IMR-90 (cell line): ENCODE data around the gene CEP290. TPM values are rescaled to one million over a fixed set of nuclear protein-coding genes. Genes with fewer than 3 reads are reported as not detected.

Source experiments
- ATAC-seq: fragments of 200-7000 bp; cut with Tn5 transposase; 2 replicates; pipeline ENCODE4 v1.9.1; 2020; ENCODE audit warnings: low read depth, mild to moderate bottlenecking, moderate library complexity
- BruUV-seq: library from RNA; stranded (reverse); fragments of 400-500 nt; replicated peaks from 2 replicates; lab custom pipeline; 2021; lab: Mats Ljungman, UMichigan
- CTCF ChIA-PET: fragments of 300-600 bp; formaldehyde crosslinking; extraction: SDS; loops from one replicate; lab custom pipeline; 2021; ENCODE audit warnings: antibody characterized with exemption; lab: Yijun Ruan, JAX
- POLR2A ChIA-PET: fragments of 300-600 bp; sonication (Branson Sonifier 250); formaldehyde crosslinking; loops from one replicate; lab custom pipeline; 2022; ENCODE audit warnings: antibody characterized with exemption; ENCODE audit not compliant: unreplicated experiment; lab: Charles Lee
- DNase-seq: peaks from one replicate; pipeline ENCODE4 v3.0.0; 2013
- H2AFZ ChIP-seq: replicated peaks from 2 replicates; pipeline ENCODE3; 2013; ENCODE audit warnings: low read length, mild to moderate bottlenecking; ENCODE audit not compliant: poor library complexity
- H2AK5ac ChIP-seq: 2 replicates; pipeline ENCODE4 v1.6.1; 2013; ENCODE audit warnings: low read depth, low read length, inconsistent platforms
- H2AK9ac ChIP-seq: replicated peaks from 2 replicates; pipeline ENCODE3; 2013; ENCODE audit warnings: mild to moderate bottlenecking, low read depth, low read length, moderate library complexity; ENCODE audit not compliant: poor library complexity
- H2BK120ac ChIP-seq: 2 replicates; pipeline ENCODE4 v1.6.1; 2013; ENCODE audit warnings: low read depth, low read length, inconsistent platforms
- H2BK15ac ChIP-seq: 3 replicates; pipeline ENCODE4 v1.6.1; 2013; ENCODE audit warnings: low read depth, low read length, inconsistent platforms
- H2BK20ac ChIP-seq: 2 replicates; pipeline ENCODE4 v1.6.1; 2013; ENCODE audit warnings: low read depth, mild to moderate bottlenecking, inconsistent platforms, low read length, moderate library complexity
- H2BK5ac ChIP-seq: 2 replicates; pipeline ENCODE4 v1.6.1; 2013; ENCODE audit warnings: mild to moderate bottlenecking, low read depth, low read length, inconsistent platforms; ENCODE audit not compliant: poor library complexity, severe bottlenecking
- H3K14ac ChIP-seq: replicated peaks from 2 replicates; pipeline ENCODE4 v1.6.1; 2013; ENCODE audit warnings: low read depth, low read length, inconsistent platforms
- H3K18ac ChIP-seq: 2 replicates; pipeline ENCODE4 v1.6.1; 2013; ENCODE audit warnings: low read depth, low read length, control low read depth
- H3K23ac ChIP-seq: 2 replicates; pipeline ENCODE4 v1.6.1; 2013; ENCODE audit warnings: low read depth, low read length, inconsistent platforms
- H3K27ac ChIP-seq: 2 replicates; pipeline ENCODE4 v1.5.1; 2013; ENCODE audit warnings: mild to moderate bottlenecking, control low read depth, low read length; ENCODE audit not compliant: insufficient read depth
- H3K27me3 ChIP-seq: 2 replicates; pipeline ENCODE4 v1.6.1; 2013; ENCODE audit warnings: low read length; ENCODE audit not compliant: control insufficient read depth, insufficient read depth
- H3K36me3 ChIP-seq: 2 replicates; pipeline ENCODE4 v1.6.1; 2013; ENCODE audit warnings: low read length, mixed read lengths; ENCODE audit not compliant: control insufficient read depth, insufficient read depth
- H3K4ac ChIP-seq: 2 replicates; pipeline ENCODE4 v1.6.1; 2013; ENCODE audit warnings: low read depth, low read length, inconsistent platforms
- H3K4me1 ChIP-seq: 2 replicates; pipeline ENCODE4 v1.6.1; 2013; ENCODE audit warnings: low read length, mixed read lengths; ENCODE audit not compliant: control insufficient read depth, insufficient read depth
- H3K4me2 ChIP-seq: 2 replicates; pipeline ENCODE4 v1.6.1; 2013; ENCODE audit warnings: low read depth, mild to moderate bottlenecking, control low read depth, low read length, moderate library complexity
- H3K4me3 ChIP-seq: 2 replicates; pipeline ENCODE4 v1.5.1; 2013; ENCODE audit warnings: low read depth, mild to moderate bottlenecking, control low read depth, low read length, moderate library complexity; ENCODE audit not compliant: insufficient read depth
- H3K56ac ChIP-seq: 2 replicates; pipeline ENCODE4 v1.6.1; 2013; ENCODE audit warnings: low read length, inconsistent platforms; ENCODE audit not compliant: insufficient read depth; ENCODE audit errors: extremely low read depth
- H3K79me1 ChIP-seq, 2 experiments: 2 replicates each; pipeline ENCODE4 v1.6.1; 2013; ENCODE audit warnings: low read length in 2 of 2, inconsistent platforms in 1 of 2, low read depth in 1 of 2
- H3K9ac ChIP-seq: 2 replicates; pipeline ENCODE4 v1.6.1; 2013; ENCODE audit warnings: low read depth, low read length, control low read depth
- H3K9me1 ChIP-seq: 2 replicates; pipeline ENCODE4 v1.6.1; 2013; ENCODE audit warnings: low read length, inconsistent platforms; ENCODE audit not compliant: insufficient read depth
- H3K9me3 ChIP-seq: 2 replicates; pipeline ENCODE4 v1.6.1; 2013; ENCODE audit warnings: low read length; ENCODE audit not compliant: control insufficient read depth, insufficient read depth
- H4K20me1 ChIP-seq: 2 replicates; pipeline ENCODE4 v1.6.1; 2013; ENCODE audit warnings: low read length, inconsistent platforms; ENCODE audit not compliant: insufficient read depth
- H4K5ac ChIP-seq: 2 replicates; pipeline ENCODE4 v1.6.1; 2013; ENCODE audit warnings: mild to moderate bottlenecking, low read depth, low read length, control low read depth
- H4K8ac ChIP-seq, 2 experiments: 2 replicates each; pipeline ENCODE4 v1.6.1; 2013; ENCODE audit warnings: low read depth in 2 of 2, low read length in 2 of 2, control low read depth in 1 of 2, inconsistent platforms in 1 of 2
- H4K91ac ChIP-seq: 2 replicates; pipeline ENCODE4 v1.6.1; 2013; ENCODE audit warnings: low read depth, low read length, inconsistent platforms; ENCODE audit not compliant: insufficient read depth
- CEBPB ChIP-seq: IDR thresholded peaks from 2 replicates; pipeline ENCODE4 v1.6.1; 2012; ENCODE audit warnings: low read depth, low read length, improper control_type of control experiment
- POLR2A ChIP-seq: IDR thresholded peaks from 2 replicates; pipeline ENCODE4 v1.6.1; 2012; ENCODE audit warnings: mild to moderate bottlenecking, low read depth, low read length
- WGBS, 2 experiments: methylation state at CpG; one replicate each; pipeline versions ENCODE4 v1.1.5 to v1.1.7; 2013; ENCODE audit warnings: missing lambda C conversion rate in 2 of 2; ENCODE audit not compliant: insufficient read length in 1 of 2; ENCODE audit errors: extremely low coverage in 2 of 2; 5-methylcytosine and 5-hydroxymethylcytosine counted together
- dilution Hi-C: fragments of 300-500 bp; cut with HindIII; formaldehyde crosslinking; loops from one replicate; pipeline ENCODE4 v1.14.3; 2018; ENCODE audit warnings: low sequenced_read_pairs; ENCODE audit not compliant: unreplicated experiment
- in situ Hi-C: fragments of 300-500 bp; cut with MboI; formaldehyde crosslinking; loops from 3 replicates; pipeline ENCODE4 v1.14.3; 2019; ENCODE audit warnings: low sequenced_read_pairs, inconsistent platforms, mixed read lengths
- intact Hi-C: fragments of 100-400 bp; cut with micrococcal nuclease; formaldehyde crosslinking; loops from 2 replicates; pipeline ENCODE4 v1.10.0; 2022
- polyA plus RNA-seq, 3 experiments: library from polyadenylated mRNA; depleted of rRNA; stranded (reverse); fragments of >200 nt; gene quantifications; 2 replicates each; pipeline ENCODE4 v1.2.3, GENCODE V29; 2012; ENCODE audit warnings: low replicate concordance in 1 of 3
- total RNA-seq: library from RNA; depleted of rRNA; stranded (reverse); fragments of >200 nt; gene quantifications from 2 replicates; pipeline ENCODE4 v1.2.3, GENCODE V29; 2012

CEP290 gene
- total and polyA plus RNA-seq, 2 of the 4 experiments (the other 2 are of a cell fraction): 4.3 to 7.9 TPM

- Histone ChIP-seq H3K9me3 (no peaks in the 10 kb centered on the region), H2AK9ac (no peak overlapping the region), H3K9me1 (no peaks in the 10 kb centered on the region), H3K27me3 (no peaks in the 10 kb centered on the region), H3K4me1 (no peaks in the 10 kb centered on the region), H3K56ac (no peak overlapping the region), H3K9ac (no peak overlapping the region), H2BK5ac (no peak overlapping the region), H4K20me1 (no peaks in the 10 kb centered on the region), H3K23ac (no peak overlapping the region), H4K5ac (no peak overlapping the region), H3K18ac (no peak overlapping the region), H2BK120ac (no peak overlapping the region), H3K36me3 (no peaks in the 10 kb centered on the region), H3K4ac (no peak overlapping the region), H4K8ac (no peak overlapping the region), H2AK5ac (no peak overlapping the region), H4K91ac (no peak overlapping the region), H2BK20ac (no peak overlapping the region), H2BK15ac (no peak overlapping the region), H3K4me3 (no peak overlapping the region), H2AFZ (no peak overlapping the region), H3K4me2 (no peak overlapping the region), H3K79me1 (peaks cover 0 to 2% of the 10 kb centered on the region in 2 experiments; a peak in 1 of 4 replicates), H3K27ac (no peak overlapping the region), H3K14ac (no peak overlapping the region)
- no TSS peak for BruUV-seq
- TF ChIP-seq CEBPB (peak; percentile 70), POLR2A (no peak)
- in situ Hi-C loops (no loop called here), dilution Hi-C loops (no loop called here), intact Hi-C loops (no loop called here)
- no peak for DNase-seq
- ChIA-PET POLR2A (no interaction called here), CTCF (no interaction called here)
- WGBS, 2 experiments: no CpG with 5 or more reads among the region's 2 CpGs
- ATAC-seq: no peak
These were observed 45.7 kb upstream of the CEP290 start for GRCh38 chr12:88187571-88187970.
